Natural killer cell treated with Interleukin-12 subunit alpha and Interleukin-12 subunit beta and Interleukin-15 and Interleukin-18, amount 100 ng/mL, for 72 hours (primary cell): ENCODE data around the gene MICAL3. TPM values are rescaled to one million over a fixed set of nuclear protein-coding genes. Genes with fewer than 3 reads are reported as not detected.

Source experiments
- ATAC-seq, 2 donors: fragments of 150-1000 bp; cut with Tn5 transposase in 1 of 2; sonication (Bioruptor Pico), chemical (Tn5 transposase) in 1 of 2; 2 replicates each; pipeline ENCODE4 v1.10.0; 2021
- DNase-seq: peaks from one replicate; pipeline ENCODE4 v3.0.0; 2022; ENCODE audit warnings: low spot score
- H3K27ac Mint-ChIP-seq, 2 donors: 1 replicate in 1 of 2; 2 replicates in 1 of 2; pipeline ENCODE4 v1.8.0; 2022; ENCODE audit warnings: mixed read lengths in 2 of 2, mild to moderate bottlenecking in 1 of 2, moderate library complexity in 1 of 2
- H3K27me3 Mint-ChIP-seq, 2 donors: 1 replicate in 1 of 2; 2 replicates in 1 of 2; pipeline ENCODE4 v1.8.0; 2022; ENCODE audit warnings: mixed read lengths in 2 of 2
- H3K36me3 Mint-ChIP-seq: one replicate; pipeline ENCODE4 v1.8.0; 2022; ENCODE audit warnings: mixed read lengths
- H3K4me1 Mint-ChIP-seq, 2 donors: 1 replicate in 1 of 2; 2 replicates in 1 of 2; pipeline ENCODE4 v1.8.0; 2022; ENCODE audit warnings: low read depth in 2 of 2, mixed read lengths in 2 of 2, mild to moderate bottlenecking in 1 of 2
- H3K4me3 Mint-ChIP-seq: one replicate; pipeline ENCODE4 v1.8.0; 2022; ENCODE audit warnings: mixed read lengths
- H3K9me3 Mint-ChIP-seq: 2 replicates; pipeline ENCODE4 v1.8.0; 2022; ENCODE audit warnings: mixed read lengths
- total RNA-seq, 2 donors: library from RNA; stranded (reverse); gene quantifications; one replicate each; pipeline ENCODE4 v1.2.3, GENCODE V29; 2022

The MICAL3 gene
- total RNA-seq, 2 donors from 2014 or later = 52.7 to 62.1 TPM

- peaks cover 6 to 12% of the 10 kb centered on the region in 2 donors for H3K4me1 Mint-ChIP-seq
- H3K27ac Mint-ChIP-seq = no peak overlapping the region
- H3K27me3 Mint-ChIP-seq = no peaks in the 10 kb centered on the region
- H3K4me3 Mint-ChIP-seq = no peak overlapping the region
- peaks cover 7% of the 10 kb centered on the region for H3K36me3 Mint-ChIP-seq
- H3K9me3 Mint-ChIP-seq = no peaks in the 10 kb centered on the region
- DNase-seq (no peak), ATAC-seq (no peak)
Observed at GRCh38 chr22:17867160-17867785, 157.1 kb downstream of the MICAL3 start.

- ATAC-seq (no peak), DNase-seq (no peak)
- Mint-ChIP-seq H3K9me3 (no peaks in the 10 kb centered on the region), H3K4me1 (peaks cover 6 to 12% of the 10 kb centered on the region in 2 donors), H3K36me3 (peaks cover 7% of the 10 kb centered on the region), H3K4me3 (no peak overlapping the region), H3K27me3 (no peaks in the 10 kb centered on the region), H3K27ac (no peak overlapping the region)
Observed at GRCh38 chr22:17866621-17867020, 157.7 kb downstream of the MICAL3 start.

GRCh38 chr22:17866127-17866526, 158.2 kb downstream of the MICAL3 start:
- Mint-ChIP-seq H3K27ac (no peak overlapping the region), H3K4me1 (peaks cover 6 to 12% of the 10 kb centered on the region in 2 donors), H3K36me3 (peaks cover 4% of the 10 kb centered on the region), H3K27me3 (no peaks in the 10 kb centered on the region), H3K9me3 (no peaks in the 10 kb centered on the region), H3K4me3 (no peak overlapping the region)
- DNase-seq (no peak), ATAC-seq (no peak)

- DNase-seq (no peak), ATAC-seq (no peak)
- H3K27me3 Mint-ChIP-seq = no peaks in the 10 kb centered on the region
- H3K4me1 Mint-ChIP-seq = peaks cover 6 to 12% of the 10 kb centered on the region in 2 donors
- H3K36me3 Mint-ChIP-seq = no peaks in the 10 kb centered on the region
- H3K4me3 Mint-ChIP-seq = no peak overlapping the region
- no peak overlapping the region for H3K27ac Mint-ChIP-seq
- no peaks in the 10 kb centered on the region for H3K9me3 Mint-ChIP-seq
Observed at GRCh38 chr22:17865183-17866055, 158.9 kb downstream of the MICAL3 start.

GRCh38 chr22:17864398-17865182, 159.8 kb downstream of the MICAL3 start:
- no peaks in the 10 kb centered on the region for H3K36me3 Mint-ChIP-seq
- no peak overlapping the region for H3K27ac Mint-ChIP-seq
- H3K4me1 Mint-ChIP-seq = peaks cover 6 to 12% of the 10 kb centered on the region in 2 donors
- ATAC-seq = no peak
- DNase-seq = no peak
- H3K9me3 Mint-ChIP-seq = no peaks in the 10 kb centered on the region
- no peak overlapping the region for H3K4me3 Mint-ChIP-seq
- H3K27me3 Mint-ChIP-seq = no peaks in the 10 kb centered on the region

GRCh38 chr22:17862646-17863181, 161.6 kb downstream of the MICAL3 start:
- Mint-ChIP-seq H3K4me3 (no peak overlapping the region), H3K4me1 (peaks cover 6 to 12% of the 10 kb centered on the region in 2 donors), H3K9me3 (no peaks in the 10 kb centered on the region), H3K36me3 (no peaks in the 10 kb centered on the region), H3K27me3 (no peaks in the 10 kb centered on the region), H3K27ac (no peak overlapping the region)
- DNase-seq (no peak), ATAC-seq (no peak)

GRCh38 chr22:17861909-17862308, 162.5 kb downstream of the MICAL3 start:
- Mint-ChIP-seq H3K27me3 (no peaks in the 10 kb centered on the region), H3K36me3 (no peaks in the 10 kb centered on the region), H3K9me3 (no peaks in the 10 kb centered on the region), H3K4me1 (peaks cover 6 to 9% of the 10 kb centered on the region in 2 donors), H3K4me3 (no peak overlapping the region), H3K27ac (no peak overlapping the region)
- no peak for DNase-seq
- no peak for ATAC-seq

GRCh38 chr22:17860220-17860965, 164.0 kb downstream of the MICAL3 start:
- Mint-ChIP-seq H3K27ac (no peak overlapping the region), H3K4me1 (peaks cover 6 to 9% of the 10 kb centered on the region in 2 donors), H3K4me3 (no peak overlapping the region), H3K36me3 (no peaks in the 10 kb centered on the region), H3K9me3 (no peaks in the 10 kb centered on the region), H3K27me3 (no peaks in the 10 kb centered on the region)
- DNase-seq (no peak), ATAC-seq (no peak)

- Mint-ChIP-seq H3K9me3 (no peaks in the 10 kb centered on the region), H3K27ac (no peak overlapping the region), H3K4me3 (no peak overlapping the region), H3K27me3 (no peaks in the 10 kb centered on the region), H3K4me1 (peaks cover 4% of the 10 kb centered on the region in 2 donors), H3K36me3 (no peaks in the 10 kb centered on the region)
- ATAC-seq = no peak
- no peak for DNase-seq
Observed at GRCh38 chr22:17858033-17858432, 166.3 kb downstream of the MICAL3 start.

- DNase-seq = no peak
- Mint-ChIP-seq H3K36me3 (no peaks in the 10 kb centered on the region), H3K4me3 (no peak overlapping the region), H3K27me3 (no peaks in the 10 kb centered on the region), H3K4me1 (no peaks in the 10 kb centered on the region), H3K9me3 (no peaks in the 10 kb centered on the region), H3K27ac (no peak overlapping the region)
- no peak for ATAC-seq
Observed at GRCh38 chr22:17855572-17856290, 168.6 kb downstream of the MICAL3 start.

- DNase-seq = no peak
- no peak for ATAC-seq
- Mint-ChIP-seq H3K9me3 (no peaks in the 10 kb centered on the region), H3K36me3 (no peaks in the 10 kb centered on the region), H3K4me1 (no peaks in the 10 kb centered on the region), H3K27me3 (no peaks in the 10 kb centered on the region), H3K4me3 (no peak overlapping the region), H3K27ac (no peak overlapping the region)
Observed at GRCh38 chr22:17853073-17853472, 171.3 kb downstream of the MICAL3 start.

- Mint-ChIP-seq H3K27ac (no peak overlapping the region), H3K36me3 (no peaks in the 10 kb centered on the region), H3K27me3 (no peaks in the 10 kb centered on the region), H3K4me3 (no peak overlapping the region), H3K9me3 (no peaks in the 10 kb centered on the region), H3K4me1 (no peaks in the 10 kb centered on the region)
- no peak for ATAC-seq
- no peak for DNase-seq
Observed at GRCh38 chr22:17851759-17852158, 172.6 kb downstream of the MICAL3 start.
